Measurements from ENCODE around the gene RNU1-3. TPM values are rescaled to one million over a fixed set of nuclear protein-coding genes. Genes with fewer than 3 reads are reported as not detected.
A peak's percentile ranks its signal among the peaks of the same experiment; 100 is the strongest.
"Not testable (repeated sequence)": the region's sequence is repeated elsewhere in the genome, so short reads cannot be mapped to it uniquely, and the experiment has no call there.

Gene RNU1-3
- total RNA-seq, 1 donor from 2014 or later, result 6,622 TPM

GRCh38 chr1:16644482-16645270 lies 22.1 kb downstream of the RNU1-3 start:
- H3K4me3 ChIP-seq, result peak overlapping the region; percentile 72
- TF ChIP-seq CTCF (IDR thresholded peaks at IDR 0.05), result peak; percentile 65
- H3K9me3 ChIP-seq; H3K36me3 ChIP-seq; intact Hi-C loops (cut with DNase I); H3K27me3 ChIP-seq: not testable (repeated sequence)
- peak overlapping the region; percentile 90 for H3K27ac ChIP-seq
- DNase-seq (peak; percentile 99), ATAC-seq (peak; percentile 89)
- peaks cover 29% of the 10 kb centered on the region for H3K4me1 ChIP-seq

- Histone ChIP-seq H3K36me3 (peaks cover 6% of the 10 kb centered on the region), H3K4me1 (peaks cover 29% of the 10 kb centered on the region), H3K4me3 (peak overlapping the region; percentile 72), H3K9me3 (no peaks in the 10 kb centered on the region), H3K27ac (peak overlapping the region; percentile 90), H3K27me3 (no peaks in the 10 kb centered on the region)
- intact Hi-C loops (cut with DNase I), result no loop called here
- no peak for TF ChIP-seq CTCF (IDR thresholded peaks at IDR 0.05)
- ATAC-seq (no peak), DNase-seq (no peak)
Observed at GRCh38 chr1:16644193-16644481, 22.6 kb downstream of the RNU1-3 start.

- H3K9me3 ChIP-seq; intact Hi-C loops (cut with DNase I); H3K27me3 ChIP-seq; H3K36me3 ChIP-seq; ATAC-seq: not testable (repeated sequence)
- peak; percentile 67 for DNase-seq
- Histone ChIP-seq H3K27ac (peak overlapping the region; percentile 90), H3K4me3 (peak overlapping the region; percentile 72), H3K4me1 (peaks cover 29% of the 10 kb centered on the region)
Observed at GRCh38 chr1:16643476-16644192, 23.1 kb downstream of the RNU1-3 start.

- H3K4me1 ChIP-seq, result peaks cover 29% of the 10 kb centered on the region
- H3K9me3 ChIP-seq; H3K36me3 ChIP-seq; intact Hi-C loops (cut with DNase I); H3K27me3 ChIP-seq; H3K27ac ChIP-seq; ATAC-seq: not testable (repeated sequence)
- DNase-seq, result peak; percentile 73
- H3K4me3 ChIP-seq, result peak overlapping the region; percentile 72
Observed at GRCh38 chr1:16643001-16643411, 23.7 kb downstream of the RNU1-3 start.

GRCh38 chr1:16642025-16642966 lies 24.5 kb downstream of the RNU1-3 start:
- H3K36me3 ChIP-seq; H3K27ac ChIP-seq; ATAC-seq; H3K27me3 ChIP-seq; H3K9me3 ChIP-seq; intact Hi-C loops (cut with DNase I); H3K4me3 ChIP-seq: not testable (repeated sequence)
- peaks cover 29% of the 10 kb centered on the region for H3K4me1 ChIP-seq
- peak; percentile 68 for DNase-seq

- ATAC-seq; H3K4me3 ChIP-seq; H3K36me3 ChIP-seq; H3K27ac ChIP-seq; DNase-seq; intact Hi-C loops (cut with DNase I); H3K27me3 ChIP-seq; H3K9me3 ChIP-seq: not testable (repeated sequence)
- peaks cover 29% of the 10 kb centered on the region for H3K4me1 ChIP-seq
Observed at GRCh38 chr1:16641159-16641975, 25.4 kb downstream of the RNU1-3 start.

GRCh38 chr1:16639091-16640031 lies 27.4 kb downstream of the RNU1-3 start:
- peaks cover 23% of the 10 kb centered on the region for H3K4me1 ChIP-seq
- H3K4me3 ChIP-seq; H3K27ac ChIP-seq; H3K9me3 ChIP-seq; intact Hi-C loops (cut with DNase I); ATAC-seq; H3K27me3 ChIP-seq: not testable (repeated sequence)
- DNase-seq, result peak; percentile 66
- H3K36me3 ChIP-seq, result peaks cover 13% of the 10 kb centered on the region

- H3K27me3 ChIP-seq; intact Hi-C loops (cut with DNase I); H3K4me3 ChIP-seq; H3K9me3 ChIP-seq; H3K27ac ChIP-seq: not testable (repeated sequence)
- Histone ChIP-seq H3K4me1 (peaks cover 14% of the 10 kb centered on the region), H3K36me3 (peaks cover 23% of the 10 kb centered on the region)
- peak; percentile 63 for DNase-seq
- peak; percentile 8 for ATAC-seq
Observed at GRCh38 chr1:16637941-16638778, 28.6 kb downstream of the RNU1-3 start.

- ATAC-seq; H3K4me1 ChIP-seq; H3K27me3 ChIP-seq; H3K9me3 ChIP-seq; H3K4me3 ChIP-seq; H3K27ac ChIP-seq; intact Hi-C loops (cut with DNase I): not testable (repeated sequence)
- DNase-seq, result peak; percentile 56
- H3K36me3 ChIP-seq, result peaks cover 33% of the 10 kb centered on the region
Observed at GRCh38 chr1:16636551-16637195, 30.1 kb downstream of the RNU1-3 start.

Measured in upper lobe of right lung (tissue), 1 donor.